NK-92 treated with Interleukin-12 subunit alpha and Interleukin-12 subunit beta, amount 100 ng/mL, for 24 hours (cell line): ENCODE measurements around the gene ADM.
"Not testable (repeated sequence)": the region's sequence is repeated elsewhere in the genome, so short reads cannot be mapped to it uniquely, and the experiment has no call there.

ENCODE experiments used
- DNase-seq: peaks from one replicate; lab custom pipeline; 2025; lab: John Stamatoyannopoulos, UW

The ADM gene, protein sequence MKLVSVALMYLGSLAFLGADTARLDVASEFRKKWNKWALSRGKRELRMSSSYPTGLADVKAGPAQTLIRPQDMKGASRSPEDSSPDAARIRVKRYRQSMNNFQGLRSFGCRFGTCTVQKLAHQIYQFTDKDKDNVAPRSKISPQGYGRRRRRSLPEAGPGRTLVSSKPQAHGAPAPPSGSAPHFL

GRCh38 chr11:10304495-10305261 lies at the start of gene ADM:
TSS of gene ADM (plus strand) at chr11:10305073. CDS start at chr11:10305701, 628 bp downstream.
- DNase-seq, result no peak

DNA sequence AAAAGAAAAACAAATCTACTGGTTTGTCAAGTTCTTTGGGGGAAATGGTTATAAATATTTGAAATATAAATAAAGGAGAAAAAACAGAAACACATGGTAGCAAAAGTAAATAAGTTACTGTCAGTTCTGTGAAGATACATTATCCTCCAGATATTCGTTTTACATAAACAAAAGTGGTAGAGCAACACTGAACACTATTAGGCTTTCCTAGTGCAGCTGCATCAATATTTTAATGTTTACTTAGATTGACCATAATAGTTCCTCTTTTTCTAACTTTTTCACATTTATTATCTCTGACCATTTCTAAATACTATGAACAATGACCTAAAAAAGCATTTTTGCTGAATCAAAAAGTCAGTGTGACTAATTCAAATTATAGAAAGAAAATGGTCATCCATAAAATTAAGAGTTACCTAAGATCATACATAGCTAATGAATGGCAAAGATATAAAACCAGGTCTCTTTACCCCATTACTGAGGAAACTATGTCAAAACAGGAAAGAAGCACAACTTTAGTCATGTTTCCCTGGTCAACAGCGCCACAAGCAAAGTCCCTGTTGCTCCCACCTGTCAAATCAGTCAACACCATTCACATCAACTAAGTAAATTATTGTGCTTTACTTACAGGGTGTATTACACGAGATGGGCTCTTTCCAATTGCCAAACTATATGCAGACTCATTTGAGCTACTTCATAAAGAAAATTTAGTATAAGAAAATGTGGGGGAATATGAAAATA lies 49.3 kb upstream of the ADM start:
- DNase-seq, result no peak

DNA sequence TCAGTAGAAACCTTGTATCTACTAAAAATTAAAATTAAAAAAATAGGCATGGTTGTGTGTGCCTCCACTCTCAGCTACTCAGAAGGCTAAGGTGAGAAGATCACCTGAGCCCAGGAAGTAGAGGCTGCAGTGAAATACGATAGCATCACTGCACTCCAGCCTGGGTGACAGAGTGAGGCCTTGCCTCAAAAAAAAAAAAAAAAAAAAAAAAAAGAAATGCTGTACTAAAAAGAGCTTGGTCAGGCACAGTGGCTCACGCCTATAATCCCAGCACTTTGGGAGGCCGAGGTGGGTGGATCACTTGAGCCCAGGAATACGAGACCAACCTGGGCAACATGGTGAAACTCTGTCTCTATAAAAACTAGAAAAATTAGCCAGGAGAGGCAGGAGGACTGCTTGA lies 47.4 kb upstream of the ADM start:
- no peak for DNase-seq

GRCh38 chr11:10261821-10262220 lies 43.1 kb upstream of the ADM start:
- no peak for DNase-seq

DNA sequence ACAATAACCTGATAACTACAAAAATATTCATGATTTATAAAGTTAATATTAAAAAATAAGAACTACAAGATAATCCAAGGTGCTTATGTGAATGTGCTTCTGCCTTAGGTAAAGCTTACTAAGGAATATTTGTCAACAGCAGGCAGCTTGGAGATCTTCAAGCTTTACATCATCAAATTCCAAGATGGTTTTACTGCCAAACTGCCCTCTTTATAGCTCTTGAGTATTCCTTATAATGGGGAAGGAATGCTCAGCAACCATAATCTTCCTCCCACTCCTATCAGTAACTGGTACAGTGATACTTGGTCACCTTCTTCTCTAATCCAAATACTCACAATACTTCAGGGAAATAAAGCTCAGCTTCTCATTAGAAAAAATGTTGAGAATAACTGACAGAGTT lies 40.9 kb upstream of the ADM start:
- DNase-seq, result no peak

GRCh38 chr11:10264716-10265115 lies 40.2 kb upstream of the ADM start:
- DNase-seq, result not testable (repeated sequence)

GRCh38 chr11:10265936-10266335 lies 38.9 kb upstream of the ADM start:
- no peak for DNase-seq

DNA sequence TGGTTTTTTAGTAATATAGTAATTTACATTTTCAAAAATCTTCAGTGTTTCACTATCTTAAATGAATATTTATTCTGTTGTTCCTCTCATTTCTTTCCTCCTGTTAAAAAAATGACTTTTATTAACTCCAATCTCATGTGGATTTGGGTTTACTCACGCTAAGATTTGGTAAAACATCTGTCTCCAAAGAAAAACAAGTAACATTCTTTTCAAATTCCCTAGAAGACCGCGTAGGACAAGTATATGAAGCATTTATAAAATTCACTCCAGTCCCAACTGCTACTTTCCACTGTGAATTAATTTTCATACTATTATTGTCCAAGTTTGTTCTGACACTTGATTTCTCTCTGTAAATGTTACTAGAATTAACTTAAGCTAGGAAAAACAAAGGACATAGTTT lies 37.1 kb upstream of the ADM start:
- DNase-seq, result no peak

- DNase-seq, result no peak
Measured at GRCh38 chr11:10268746-10269488, 36.0 kb upstream of the ADM start.

DNA sequence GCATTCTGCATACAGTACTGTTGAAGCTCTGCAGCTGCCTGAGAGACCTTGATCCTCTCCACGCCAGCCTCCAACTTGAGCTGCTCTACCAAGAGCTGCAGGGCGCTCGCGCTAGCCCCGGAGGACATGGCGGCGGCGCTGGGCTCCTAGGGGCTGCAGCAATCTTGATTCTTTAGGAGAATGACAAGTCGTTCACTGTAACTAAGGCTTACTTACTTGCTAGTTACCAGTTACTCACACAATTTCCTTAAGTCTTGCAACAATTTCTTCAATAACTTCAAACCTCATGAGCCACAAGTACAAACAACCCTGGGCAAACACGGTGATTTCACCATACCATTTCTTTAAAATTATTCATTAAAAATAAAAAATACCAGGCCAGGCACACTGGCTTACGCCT lies 32.7 kb upstream of the ADM start:
- DNase-seq, result no peak

DNA sequence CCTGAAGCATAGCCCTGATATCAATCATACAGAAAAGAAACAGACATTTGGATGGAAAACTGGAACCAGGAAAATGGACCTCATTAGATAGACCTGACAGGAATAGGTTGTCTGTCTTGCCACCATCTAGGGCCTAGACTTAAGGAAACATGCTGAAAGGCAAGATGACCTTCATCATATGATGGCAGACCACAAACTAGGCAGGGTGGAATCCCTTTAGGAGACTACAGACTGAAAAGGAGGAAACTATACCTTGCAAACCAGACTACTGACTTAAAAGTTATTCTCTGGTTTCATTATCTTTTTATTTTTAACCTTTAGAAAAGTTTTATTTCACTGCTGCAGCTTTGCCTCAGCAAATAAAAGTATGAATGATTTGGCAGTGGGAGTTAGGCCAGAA lies 31.1 kb upstream of the ADM start:
- DNase-seq, result no peak

GRCh38 chr11:10274726-10275125 lies 30.1 kb upstream of the ADM start:
- DNase-seq, result no peak

DNA sequence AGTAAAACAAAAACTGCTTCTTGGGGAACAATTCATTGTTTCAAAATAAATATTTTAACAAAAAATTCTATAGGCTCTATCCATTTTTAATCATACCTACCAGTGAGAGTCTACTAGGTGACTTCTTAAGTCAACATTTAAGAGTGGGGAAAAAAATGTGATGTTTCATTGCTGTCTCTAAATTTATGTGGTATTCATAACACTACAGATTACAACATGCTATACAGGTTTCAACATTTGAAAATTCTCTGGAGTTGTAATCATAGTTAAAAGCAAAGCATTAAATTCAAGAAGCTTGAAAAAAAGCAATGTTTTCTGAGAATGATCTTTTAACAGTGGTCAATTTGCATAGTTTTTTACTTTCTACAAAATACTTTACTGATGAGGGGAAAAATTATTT lies 29.2 kb upstream of the ADM start:
- no peak for DNase-seq

DNA sequence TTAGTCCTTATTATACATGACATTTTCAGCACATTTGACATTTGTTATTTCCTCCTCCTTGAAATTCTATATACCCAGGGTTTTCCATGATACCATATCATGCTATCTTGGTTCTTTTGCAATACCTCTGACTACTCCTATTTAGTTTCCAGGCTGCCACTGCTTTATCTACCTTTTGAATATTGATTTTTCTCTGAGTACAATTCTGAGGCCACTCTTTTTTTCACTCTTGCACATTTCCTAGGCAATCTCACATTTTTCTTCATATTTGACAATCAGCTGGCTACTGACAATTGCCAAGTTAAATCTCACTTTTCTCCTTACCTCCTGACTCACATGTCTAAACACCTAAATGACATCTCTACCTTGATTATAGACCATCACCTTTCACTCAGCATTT lies 22.8 kb upstream of the ADM start:
- no peak for DNase-seq

GRCh38 chr11:10283991-10284390 lies 20.9 kb upstream of the ADM start:
- no peak for DNase-seq

DNA sequence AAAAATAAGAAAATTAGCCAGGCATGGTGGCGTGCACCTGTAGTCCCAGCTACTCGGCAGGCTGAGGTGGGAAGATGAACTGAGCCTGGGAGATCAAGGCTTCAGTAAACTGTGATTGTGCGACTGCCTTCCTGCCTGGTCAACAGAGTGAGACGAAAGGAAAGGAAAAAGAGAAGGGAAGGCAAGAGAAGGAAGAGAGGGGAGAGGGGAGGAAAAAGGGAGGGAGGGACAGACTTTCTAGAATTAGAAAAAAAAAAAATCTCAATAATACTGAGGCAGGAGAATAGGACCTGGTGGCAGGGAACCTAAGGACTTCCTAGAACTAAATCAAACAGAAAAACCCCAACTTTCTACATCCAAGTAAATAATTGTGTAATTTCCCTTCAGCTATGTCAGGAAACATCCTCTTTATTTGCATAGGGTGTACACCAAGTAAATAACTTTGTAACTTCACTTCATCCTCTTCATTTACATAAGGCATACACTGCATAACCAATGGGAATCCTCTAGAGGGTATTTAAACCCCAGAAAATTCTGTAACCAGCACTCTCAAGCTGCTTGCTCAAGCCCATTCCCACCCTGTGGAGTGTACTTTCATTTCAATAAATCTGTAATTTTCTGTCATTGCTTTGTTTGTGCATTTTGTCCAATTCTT lies 19.6 kb upstream of the ADM start:
- no peak for DNase-seq

- DNase-seq, result no peak
Measured at GRCh38 chr11:10287140-10287539, 17.7 kb upstream of the ADM start.

- no peak for DNase-seq
Measured at GRCh38 chr11:10287766-10288715, 16.8 kb upstream of the ADM start.

DNA sequence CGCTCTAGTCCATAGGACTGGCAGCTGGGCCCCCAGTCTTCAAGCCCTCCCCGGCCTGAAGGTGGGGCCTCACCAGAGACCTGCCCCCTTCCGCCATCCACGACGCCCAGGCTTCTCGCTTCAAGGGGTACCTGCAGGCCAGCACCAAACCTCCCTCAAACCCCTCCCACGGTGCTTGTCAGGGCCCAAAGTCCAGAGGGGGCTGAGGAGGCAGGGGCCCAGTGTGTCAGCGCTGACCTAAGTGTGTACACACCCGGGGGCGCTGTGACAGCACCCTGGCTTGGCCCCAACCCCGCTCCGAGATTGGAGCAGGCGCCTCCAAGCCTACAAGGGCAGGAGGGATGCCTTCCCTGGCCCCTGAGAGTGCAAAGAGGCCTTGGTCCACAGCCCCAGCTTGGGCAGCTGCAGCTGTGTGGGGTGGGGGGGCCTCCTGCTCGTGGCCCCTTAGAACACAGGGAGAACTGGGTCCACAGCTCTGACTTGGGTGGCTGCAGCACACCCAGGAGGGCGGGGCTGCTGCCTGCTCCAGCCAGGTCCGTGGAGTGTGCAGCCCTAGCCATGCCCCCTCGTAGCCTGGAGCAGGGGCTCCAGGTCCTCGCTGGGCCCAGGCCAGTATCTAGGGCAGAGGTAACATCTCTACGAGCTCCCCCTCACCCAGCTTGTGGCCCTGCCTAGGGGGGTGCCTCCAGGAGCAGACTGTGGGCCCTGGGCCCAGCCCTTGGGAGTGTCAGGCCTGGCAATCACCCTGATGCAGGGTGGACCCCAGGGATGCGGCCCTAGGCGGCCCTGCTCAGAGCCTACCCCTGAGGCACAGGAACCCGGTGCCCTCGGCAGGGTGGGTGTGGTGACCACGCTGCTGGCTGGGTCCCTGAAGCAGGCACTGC lies 15.8 kb upstream of the ADM start:
- no peak for DNase-seq
